ENCODE data around the gene STRADA. TPM values are rescaled to one million over a fixed set of nuclear protein-coding genes. Genes with fewer than 3 reads are reported as not detected.
"Not testable (repeated sequence)": the region's sequence is repeated elsewhere in the genome, so short reads cannot be mapped to it uniquely, and the experiment has no call there.

STRADA gene
- polyA plus RNA-seq, 1 donor = 43.3 TPM

- peaks cover 61% of the 10 kb centered on the region for H3K36me3 ChIP-seq (ENCODE audit: control insufficient read depth, insufficient read depth, low read length)
- 88% methylated on average over 1 of the region's 2 CpGs for WGBS (ENCODE audit: insufficient coverage, low lambda C conversion rate)
- DNase-seq = no peak
These were observed 16.8 kb upstream of the STRADA start for GRCh38 chr17:63758428-63758827.

GRCh38 chr17:63754046-63754445, 12.4 kb upstream of the STRADA start:
- Histone ChIP-seq H3K36me3 (ENCODE audit: control insufficient read depth, insufficient read depth, low read length) (peaks cover 71% of the 10 kb centered on the region), H3K9me3 (ENCODE audit: control insufficient read depth, low read depth, low read length) (no peaks in the 10 kb centered on the region), H3K27ac (ENCODE audit: low read length) (no peak overlapping the region), H3K4me3 (ENCODE audit: low read length) (no peak overlapping the region), H3K27me3 (ENCODE audit: control insufficient read depth, insufficient read depth, low read length) (no peaks in the 10 kb centered on the region), H3K4me1 (ENCODE audit: control insufficient read depth, insufficient read depth, low read length) (no peaks in the 10 kb centered on the region)
- no peak for DNase-seq
- WGBS (ENCODE audit: insufficient coverage, low lambda C conversion rate) = no CpG with 5 or more reads among the region's 3 CpGs

More at GRCh38 chr17:63758428-63758827, 16.8 kb upstream of the STRADA start:
- no peaks in the 10 kb centered on the region for H3K27me3 ChIP-seq (ENCODE audit: control insufficient read depth, insufficient read depth, low read length)
- no peak overlapping the region for H3K27ac ChIP-seq (ENCODE audit: low read length)
- no peaks in the 10 kb centered on the region for H3K9me3 ChIP-seq (ENCODE audit: control insufficient read depth, low read depth, low read length)
- peaks cover 13% of the 10 kb centered on the region for H3K4me1 ChIP-seq (ENCODE audit: control insufficient read depth, insufficient read depth, low read length)
- no peak overlapping the region for H3K4me3 ChIP-seq (ENCODE audit: low read length)

GRCh38 chr17:63753215-63753614, 11.6 kb upstream of the STRADA start:
- H3K27ac ChIP-seq (ENCODE audit: low read length) = no peak overlapping the region

GRCh38 chr17:63752707-63753106, 11.1 kb upstream of the STRADA start:
- no CpG with 5 or more reads among the region's 1 CpG for WGBS (ENCODE audit: insufficient coverage, low lambda C conversion rate)
- Histone ChIP-seq H3K36me3 (ENCODE audit: control insufficient read depth, insufficient read depth, low read length) (peaks cover 74% of the 10 kb centered on the region), H3K4me3 (ENCODE audit: low read length) (no peak overlapping the region), H3K4me1 (ENCODE audit: control insufficient read depth, insufficient read depth, low read length) (no peaks in the 10 kb centered on the region), H3K27ac (ENCODE audit: low read length) (no peak overlapping the region), H3K27me3 (ENCODE audit: control insufficient read depth, insufficient read depth, low read length) (no peaks in the 10 kb centered on the region), H3K9me3 (ENCODE audit: control insufficient read depth, low read depth, low read length) (no peaks in the 10 kb centered on the region)
- DNase-seq = no peak

More at GRCh38 chr17:63753215-63753614, 11.6 kb upstream of the STRADA start:
- no peak for DNase-seq
- Histone ChIP-seq H3K9me3 (ENCODE audit: control insufficient read depth, low read depth, low read length) (no peaks in the 10 kb centered on the region), H3K4me1 (ENCODE audit: control insufficient read depth, insufficient read depth, low read length) (no peaks in the 10 kb centered on the region), H3K4me3 (ENCODE audit: low read length) (no peak overlapping the region), H3K36me3 (ENCODE audit: control insufficient read depth, insufficient read depth, low read length) (peaks cover 74% of the 10 kb centered on the region), H3K27me3 (ENCODE audit: control insufficient read depth, insufficient read depth, low read length) (no peaks in the 10 kb centered on the region)
- no CpG with 5 or more reads among the region's 1 CpG for WGBS (ENCODE audit: insufficient coverage, low lambda C conversion rate)

- WGBS (ENCODE audit: insufficient coverage, low lambda C conversion rate) = 31% methylated on average over 5 of the region's 8 CpGs
- Histone ChIP-seq H3K4me1 (ENCODE audit: control insufficient read depth, insufficient read depth, low read length) (no peaks in the 10 kb centered on the region), H3K9me3 (ENCODE audit: control insufficient read depth, low read depth, low read length) (no peaks in the 10 kb centered on the region), H3K27ac (ENCODE audit: low read length) (no peak overlapping the region), H3K27me3 (ENCODE audit: control insufficient read depth, insufficient read depth, low read length) (no peaks in the 10 kb centered on the region), H3K36me3 (ENCODE audit: control insufficient read depth, insufficient read depth, low read length) (peaks cover 70% of the 10 kb centered on the region), H3K4me3 (ENCODE audit: low read length) (no peak overlapping the region)
- peak in 1 of 2 donors; percentile 15 for DNase-seq
These were observed 10.2 kb upstream of the STRADA start for GRCh38 chr17:63751806-63752205.

GRCh38 chr17:63741143-63741407, 524 bp downstream of the STRADA start:
- H3K9me3 ChIP-seq (ENCODE audit: control insufficient read depth, low read depth, low read length) = no peaks in the 10 kb centered on the region
- peaks cover 12% of the 10 kb centered on the region for H3K36me3 ChIP-seq (ENCODE audit: control insufficient read depth, insufficient read depth, low read length)
- DNase-seq = peak in 1 of 2 donors; percentile 9
- no peaks in the 10 kb centered on the region for H3K27me3 ChIP-seq (ENCODE audit: control insufficient read depth, insufficient read depth, low read length)
- H3K4me3 ChIP-seq (ENCODE audit: low read length) = peak overlapping the region; percentile 89
- H3K4me1 ChIP-seq (ENCODE audit: control insufficient read depth, insufficient read depth, low read length) = no peaks in the 10 kb centered on the region
- peak overlapping the region; percentile 93 for H3K27ac ChIP-seq (ENCODE audit: low read length)
- WGBS (ENCODE audit: insufficient coverage, low lambda C conversion rate) = no CpG with 5 or more reads among the region's 14 CpGs

- peak; percentile 9 to 63 for DNase-seq
- H3K36me3 ChIP-seq (ENCODE audit: control insufficient read depth, insufficient read depth, low read length) = peaks cover 7% of the 10 kb centered on the region
- H3K27ac ChIP-seq (ENCODE audit: low read length) = peak overlapping the region; percentile 93
- no peaks in the 10 kb centered on the region for H3K9me3 ChIP-seq (ENCODE audit: control insufficient read depth, low read depth, low read length)
- H3K4me3 ChIP-seq (ENCODE audit: low read length) = peak overlapping the region; percentile 89
- no peaks in the 10 kb centered on the region for H3K4me1 ChIP-seq (ENCODE audit: control insufficient read depth, insufficient read depth, low read length)
- no peaks in the 10 kb centered on the region for H3K27me3 ChIP-seq (ENCODE audit: control insufficient read depth, insufficient read depth, low read length)
- WGBS (ENCODE audit: insufficient coverage, low lambda C conversion rate) = no CpG with 5 or more reads among the region's 12 CpGs
These were observed 996 bp downstream of the STRADA start for GRCh38 chr17:63740464-63741142.

GRCh38 chr17:63735691-63736090, 5.9 kb downstream of the STRADA start:
- H3K4me3 ChIP-seq (ENCODE audit: low read length) = no peak overlapping the region
- no peaks in the 10 kb centered on the region for H3K27me3 ChIP-seq (ENCODE audit: control insufficient read depth, insufficient read depth, low read length)
- H3K36me3 ChIP-seq (ENCODE audit: control insufficient read depth, insufficient read depth, low read length) = no peaks in the 10 kb centered on the region
- no peaks in the 10 kb centered on the region for H3K9me3 ChIP-seq (ENCODE audit: control insufficient read depth, low read depth, low read length)
- DNase-seq = no peak
- H3K4me1 ChIP-seq (ENCODE audit: control insufficient read depth, insufficient read depth, low read length) = no peaks in the 10 kb centered on the region
- no CpG with 5 or more reads among the region's 8 CpGs for WGBS (ENCODE audit: insufficient coverage, low lambda C conversion rate)
- H3K27ac ChIP-seq (ENCODE audit: low read length) = no peak overlapping the region

GRCh38 chr17:63722403-63722802, 19.2 kb downstream of the STRADA start:
- peaks cover 4% of the 10 kb centered on the region for H3K36me3 ChIP-seq (ENCODE audit: control insufficient read depth, insufficient read depth, low read length)
- H3K27ac ChIP-seq (ENCODE audit: low read length) = no peak overlapping the region
- no peaks in the 10 kb centered on the region for H3K9me3 ChIP-seq (ENCODE audit: control insufficient read depth, low read depth, low read length)
- no peaks in the 10 kb centered on the region for H3K27me3 ChIP-seq (ENCODE audit: control insufficient read depth, insufficient read depth, low read length)
- 50% methylated on average over 1 of the region's 2 CpGs for WGBS (ENCODE audit: insufficient coverage, low lambda C conversion rate)
- no peak overlapping the region for H3K4me3 ChIP-seq (ENCODE audit: low read length)
- no peaks in the 10 kb centered on the region for H3K4me1 ChIP-seq (ENCODE audit: control insufficient read depth, insufficient read depth, low read length)
- DNase-seq = no peak

- H3K4me3 ChIP-seq (ENCODE audit: low read length); DNase-seq: not testable (repeated sequence)
- WGBS (ENCODE audit: insufficient coverage, low lambda C conversion rate) = no CpG with 5 or more reads among the region's 5 CpGs
These were observed 21.4 kb downstream of the STRADA start for GRCh38 chr17:63720194-63720593.

GRCh38 chr17:63718988-63719387, 22.6 kb downstream of the STRADA start:
- no CpG with 5 or more reads among the region's 5 CpGs for WGBS (ENCODE audit: insufficient coverage, low lambda C conversion rate)
- no peak overlapping the region for H3K4me3 ChIP-seq (ENCODE audit: low read length)
- no peak overlapping the region for H3K27ac ChIP-seq (ENCODE audit: low read length)
- no peaks in the 10 kb centered on the region for H3K4me1 ChIP-seq (ENCODE audit: control insufficient read depth, insufficient read depth, low read length)
- DNase-seq = no peak
- peaks cover 16% of the 10 kb centered on the region for H3K36me3 ChIP-seq (ENCODE audit: control insufficient read depth, insufficient read depth, low read length)
- no peaks in the 10 kb centered on the region for H3K9me3 ChIP-seq (ENCODE audit: control insufficient read depth, low read depth, low read length)
- H3K27me3 ChIP-seq (ENCODE audit: control insufficient read depth, insufficient read depth, low read length) = no peaks in the 10 kb centered on the region

More at GRCh38 chr17:63720194-63720593, 21.4 kb downstream of the STRADA start:
- H3K36me3 ChIP-seq (ENCODE audit: control insufficient read depth, insufficient read depth, low read length); H3K27ac ChIP-seq (ENCODE audit: low read length); H3K4me1 ChIP-seq (ENCODE audit: control insufficient read depth, insufficient read depth, low read length); H3K9me3 ChIP-seq (ENCODE audit: control insufficient read depth, low read depth, low read length); H3K27me3 ChIP-seq (ENCODE audit: control insufficient read depth, insufficient read depth, low read length): not testable (repeated sequence)

All from large intestine (tissue), 3 donors.